IPS-18c (cell line): Measurements from ENCODE around the gene PLA2G4E.

Experiments
- H3K4me3 ChIP-seq: 2 replicates; pipeline ENCODE4 v1.7.0; 2013; ENCODE audit warnings: low read depth, mild to moderate bottlenecking, low read length, moderate library complexity; ENCODE audit not compliant: insufficient read depth
- H3K9me3 ChIP-seq: one replicate; pipeline ENCODE4 v1.6.1; 2013; ENCODE audit warnings: mild to moderate bottlenecking, low read length, moderate library complexity; ENCODE audit not compliant: control insufficient read depth, insufficient read depth

Gene PLA2G4E

DNA sequence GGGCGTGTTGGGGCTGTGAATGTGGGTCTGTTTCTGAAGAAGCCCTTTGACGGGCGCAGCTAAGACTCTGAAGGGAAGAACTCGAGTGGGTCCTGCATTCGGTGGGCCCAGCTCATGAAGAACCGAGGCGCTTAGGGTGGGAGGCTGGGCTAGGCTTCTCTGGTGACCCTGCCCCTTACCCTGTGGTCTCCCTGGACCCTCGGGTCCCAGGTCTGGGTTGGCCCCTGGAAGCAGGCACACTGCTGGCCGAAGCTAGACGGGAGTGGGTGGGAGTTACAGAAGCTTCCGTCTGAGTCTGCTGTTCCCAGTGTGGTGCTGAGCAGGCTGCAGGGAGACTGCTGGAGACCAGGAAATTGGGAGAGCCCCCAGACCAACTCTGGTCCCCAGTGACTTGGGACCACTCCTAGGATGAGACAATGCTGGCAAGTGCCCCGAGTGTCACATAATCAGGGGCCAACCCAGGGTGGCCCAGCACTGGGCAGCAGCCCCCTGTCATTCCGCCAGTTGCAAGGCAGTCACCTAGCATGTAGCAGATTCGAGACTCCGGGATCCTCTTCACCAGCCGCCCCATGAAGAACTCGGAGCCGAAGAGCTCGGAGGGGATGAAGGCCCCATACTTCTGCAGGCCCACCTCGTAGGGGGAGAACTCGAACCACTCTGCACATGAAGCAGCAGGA lies 31.8 kb downstream of the PLA2G4E start:
- H3K4me3 ChIP-seq = no peak overlapping the region

DNA sequence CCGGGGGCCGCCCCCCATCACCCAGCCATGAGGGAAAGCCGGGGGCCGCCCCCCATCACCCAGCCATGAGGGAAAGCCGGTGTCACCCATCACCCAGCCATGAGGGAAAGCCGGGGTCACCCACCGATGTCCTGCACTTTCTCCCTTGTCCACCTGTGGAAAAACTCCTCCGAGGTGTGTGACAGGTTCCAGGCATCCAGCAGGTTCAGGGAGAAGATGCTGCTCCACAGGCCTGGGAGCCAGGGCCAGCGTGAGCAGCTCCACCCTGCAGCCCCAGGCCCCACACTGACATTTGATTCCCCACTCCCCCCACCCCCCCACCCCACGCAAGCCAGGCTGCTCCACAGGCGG lies 32.9 kb downstream of the PLA2G4E start:
- no peaks in the 10 kb centered on the region for H3K9me3 ChIP-seq
- H3K4me3 ChIP-seq = no peak overlapping the region

More for the DNA sequence above, 31.8 kb downstream of the PLA2G4E start:
- H3K9me3 ChIP-seq = no peaks in the 10 kb centered on the region

DNA sequence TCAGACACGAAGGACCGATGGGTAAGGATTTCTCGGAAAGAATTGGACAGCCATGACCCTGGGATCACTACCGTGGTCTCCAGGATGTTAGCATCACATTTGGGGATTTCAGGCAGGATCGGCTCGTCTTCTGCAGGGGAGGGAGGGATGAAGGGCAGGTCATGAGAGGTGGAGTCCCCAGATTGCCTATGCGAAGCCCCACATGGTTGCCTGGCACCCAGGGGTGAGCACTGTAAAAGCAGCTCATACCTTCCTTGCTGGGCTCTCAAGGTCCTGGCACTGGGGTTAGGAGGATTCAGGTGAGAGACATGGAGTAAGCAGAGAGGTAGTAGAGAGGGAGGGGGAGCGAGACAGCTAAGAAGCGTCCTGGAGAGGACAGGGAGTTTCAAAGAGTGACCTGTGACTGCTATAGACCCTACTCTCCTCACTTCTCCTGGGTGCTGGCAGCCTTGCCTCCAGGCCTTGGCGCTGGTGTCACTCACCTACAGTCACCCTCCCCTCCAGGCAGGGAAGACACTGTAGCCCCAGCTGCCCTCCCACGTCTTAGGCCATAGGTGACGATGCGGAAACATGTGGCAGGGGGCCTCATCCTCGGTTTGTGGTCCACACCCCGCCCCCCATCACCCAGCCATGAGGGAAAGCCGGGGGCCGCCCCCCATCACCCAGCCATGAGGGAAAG lies 33.5 kb downstream of the PLA2G4E start:
- Histone ChIP-seq H3K4me3 (no peak overlapping the region), H3K9me3 (no peaks in the 10 kb centered on the region)

DNA sequence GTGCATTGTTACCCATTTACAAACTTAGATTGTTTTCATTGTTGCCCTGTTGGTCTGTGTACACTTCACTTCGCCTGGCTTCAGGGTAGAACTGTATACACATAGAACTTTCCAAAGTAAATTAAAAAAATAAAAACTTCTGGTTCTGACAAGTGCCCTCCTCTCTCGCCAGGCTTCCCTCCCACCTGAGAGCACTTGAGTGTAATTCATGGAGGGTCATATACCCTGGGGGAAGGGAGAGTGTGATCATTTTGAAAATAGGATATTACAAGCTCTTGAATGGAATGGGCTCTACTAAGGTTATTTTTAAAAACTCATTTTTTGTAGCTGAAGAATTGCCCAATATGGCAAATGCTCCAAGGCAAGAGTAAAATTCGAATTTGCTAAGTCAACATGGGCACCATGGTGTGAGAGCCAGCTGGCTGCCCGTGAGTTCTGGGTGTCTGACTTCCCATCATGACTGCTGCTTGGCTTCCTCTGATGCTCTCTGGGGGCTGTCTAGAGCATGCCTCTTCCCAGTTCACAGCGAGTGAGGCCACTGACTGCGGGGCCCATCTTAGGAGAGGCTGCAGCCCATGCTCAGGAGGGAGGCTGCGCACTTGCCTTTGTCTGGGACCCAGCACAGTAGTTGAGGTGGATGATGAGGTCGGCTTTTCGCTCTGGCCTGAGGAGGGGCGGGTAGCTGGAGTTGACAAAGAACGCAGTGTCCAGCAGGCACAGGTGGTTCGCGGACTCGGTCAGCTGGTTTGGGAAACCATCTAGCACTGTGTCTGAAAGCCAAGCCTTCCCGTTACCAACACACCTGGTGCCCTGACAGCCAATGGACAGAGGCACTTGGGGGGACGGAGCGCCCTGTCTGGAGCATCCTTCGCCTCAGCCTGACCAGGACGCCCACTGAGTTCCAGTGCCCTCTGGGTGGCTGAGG lies 35.3 kb downstream of the PLA2G4E start:
- Histone ChIP-seq H3K9me3 (no peaks in the 10 kb centered on the region), H3K4me3 (no peak overlapping the region)

DNA sequence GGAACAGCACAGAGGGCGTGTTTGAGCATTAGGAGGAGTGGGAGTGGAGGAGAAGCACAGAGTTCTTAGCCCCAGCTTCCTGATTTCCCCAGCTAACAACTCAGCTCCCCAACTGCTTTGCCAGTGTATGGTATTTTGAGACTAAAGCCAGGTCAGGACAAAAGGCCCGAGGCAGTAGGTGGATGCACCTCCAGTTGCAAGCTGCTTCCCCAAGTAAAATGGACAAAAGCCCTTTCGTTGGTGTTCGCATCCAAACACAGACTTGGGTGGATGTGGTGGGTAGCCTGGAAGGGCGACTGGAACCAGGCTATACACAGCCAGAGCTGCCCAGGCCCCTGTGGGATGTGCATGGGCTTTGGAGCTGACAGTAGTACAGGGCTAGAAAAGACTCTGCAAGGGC lies 36.2 kb downstream of the PLA2G4E start:
- no peaks in the 10 kb centered on the region for H3K9me3 ChIP-seq
- no peak overlapping the region for H3K4me3 ChIP-seq

DNA sequence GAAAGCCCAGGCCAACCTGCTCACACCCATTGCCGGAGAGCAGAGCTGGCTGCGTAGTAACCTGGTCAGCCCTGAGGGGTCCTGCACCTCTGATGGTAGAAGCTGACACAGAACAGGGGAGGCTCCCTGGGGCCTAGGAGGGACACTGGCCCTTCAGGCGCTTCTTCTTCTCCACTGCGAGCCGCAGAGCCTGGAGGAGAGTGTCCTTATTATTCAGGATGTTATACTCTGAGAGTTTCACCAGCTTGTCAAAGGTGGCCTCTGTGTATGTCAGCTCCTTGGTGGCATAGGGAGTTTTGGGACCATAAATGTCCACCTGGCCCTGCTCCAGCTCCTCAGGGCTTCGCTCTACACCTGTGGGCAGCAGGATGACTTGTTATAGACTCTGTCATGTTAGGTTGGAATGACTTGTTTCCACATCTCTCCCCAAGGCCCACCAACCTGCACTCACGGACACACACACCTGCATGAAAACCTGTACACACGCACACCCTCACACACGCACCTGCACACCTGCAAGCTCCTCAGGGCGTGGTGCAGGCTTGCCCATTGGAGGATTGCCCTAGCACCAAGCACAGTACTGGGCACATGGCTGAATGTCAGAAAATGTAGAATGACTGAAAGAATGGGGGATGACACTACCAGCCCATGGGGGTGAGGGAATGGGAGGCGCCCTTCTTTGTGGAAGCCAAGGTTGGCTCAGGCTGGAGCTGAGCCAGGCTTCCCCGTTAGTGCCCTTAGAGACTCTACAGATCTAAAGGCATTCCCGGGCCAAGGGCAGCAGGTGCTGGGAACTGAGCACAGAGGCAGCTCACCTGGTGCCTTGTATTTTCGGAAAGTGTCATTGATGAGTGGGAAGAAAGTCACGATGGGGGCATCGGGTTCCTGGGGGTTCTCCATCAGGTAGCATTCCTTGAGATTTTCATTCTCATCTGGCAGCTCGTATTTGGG lies 36.9 kb downstream of the PLA2G4E start:
- H3K9me3 ChIP-seq = no peaks in the 10 kb centered on the region

DNA sequence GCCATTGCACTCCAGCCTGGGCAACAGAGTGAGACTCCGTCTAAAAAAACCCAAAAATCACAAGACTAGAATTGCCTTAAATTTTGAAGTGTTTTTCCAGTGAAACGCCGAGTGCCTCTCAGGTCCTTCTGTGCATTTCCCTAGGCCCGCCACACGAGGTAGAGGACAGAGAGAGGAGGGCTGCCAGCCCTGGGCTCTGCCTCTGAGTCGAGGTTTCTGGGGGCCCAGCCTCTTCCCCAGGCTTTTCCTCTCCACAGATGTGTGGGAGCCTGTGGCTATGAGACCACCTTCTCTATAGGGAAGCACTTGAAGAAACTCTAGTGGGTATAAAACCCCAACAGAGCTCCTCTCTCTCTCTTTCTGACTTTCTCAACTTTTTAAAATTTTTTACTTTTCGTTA lies 37.6 kb downstream of the PLA2G4E start:
- H3K9me3 ChIP-seq = no peaks in the 10 kb centered on the region

More for the DNA sequence above, 36.9 kb downstream of the PLA2G4E start:
- H3K4me3 ChIP-seq = no peak overlapping the region

DNA sequence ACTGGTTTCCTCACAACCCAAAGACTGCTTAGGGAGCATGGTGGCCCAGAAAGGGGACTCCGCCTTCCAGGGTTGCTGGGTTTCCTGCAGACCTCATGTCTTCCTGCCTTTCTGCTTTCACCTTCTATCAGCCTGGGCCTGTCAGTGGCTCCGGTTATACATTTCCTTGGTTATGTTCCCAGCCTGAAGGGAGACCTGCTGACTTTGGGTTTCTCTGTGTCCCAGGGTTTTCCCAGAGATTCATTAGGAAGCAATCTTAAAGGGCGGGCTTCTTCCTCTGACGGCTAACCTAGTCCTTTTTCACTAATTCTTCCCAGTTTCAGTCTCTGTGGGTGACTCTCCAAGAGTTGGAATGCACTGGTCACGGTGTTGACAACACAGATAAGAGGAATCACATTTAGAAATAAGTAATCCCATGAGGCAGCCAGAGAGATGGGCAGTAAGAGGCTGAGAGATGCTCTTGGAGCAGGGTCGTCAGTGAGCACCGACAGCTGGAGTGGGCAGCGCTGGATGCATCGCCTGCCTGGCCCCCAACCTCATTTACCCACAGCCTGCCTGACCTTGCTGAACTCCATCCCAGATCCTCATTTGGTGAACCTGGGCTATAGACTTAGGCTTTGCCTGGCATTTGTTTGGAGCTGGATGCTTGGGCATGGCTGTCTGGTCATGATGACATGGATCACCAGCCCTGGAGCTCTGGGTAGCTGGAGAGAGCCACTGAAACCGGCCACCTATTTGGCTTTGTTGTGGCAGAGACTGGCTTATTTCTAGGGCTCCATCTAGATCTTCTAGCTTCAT lies 38.5 kb downstream of the PLA2G4E start:
- Histone ChIP-seq H3K9me3 (no peaks in the 10 kb centered on the region), H3K4me3 (no peak overlapping the region)

More for the DNA sequence above, 37.6 kb downstream of the PLA2G4E start:
- no peak overlapping the region for H3K4me3 ChIP-seq

DNA sequence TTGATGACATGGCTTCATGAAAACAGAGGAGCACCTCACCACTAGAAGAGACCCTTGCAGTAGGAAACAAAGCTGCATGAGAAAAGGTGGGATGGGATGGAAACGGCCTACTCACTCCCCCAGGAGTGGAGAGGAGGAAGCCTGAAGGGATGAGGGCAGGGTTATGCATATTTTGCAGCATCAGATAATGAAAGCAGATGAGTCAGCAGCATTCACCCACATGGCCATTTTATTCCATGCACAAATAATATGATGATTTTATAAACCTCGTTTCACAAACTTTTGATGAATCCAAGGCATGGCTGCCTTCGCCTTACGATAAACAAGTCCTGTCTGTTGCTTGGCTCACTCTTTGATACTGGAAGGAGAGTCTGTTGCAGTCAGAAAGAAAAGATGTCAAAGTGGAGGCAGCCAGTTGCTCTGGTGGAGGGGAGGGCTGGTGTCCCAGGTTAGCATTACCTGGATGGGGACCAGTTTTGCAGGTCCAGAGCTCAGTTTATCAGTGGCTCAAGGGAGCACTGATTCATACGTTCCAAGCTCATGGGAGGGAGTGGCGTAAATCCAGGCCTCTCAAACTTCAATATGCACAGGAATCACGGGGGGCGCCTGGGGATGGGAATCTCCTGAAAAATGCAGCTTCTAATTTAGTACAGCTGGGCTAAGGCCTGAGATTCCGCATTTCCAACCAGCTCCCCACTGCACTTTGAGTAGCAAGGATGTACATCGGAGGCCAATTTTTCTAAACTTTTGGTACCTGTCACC lies 39.3 kb downstream of the PLA2G4E start:
- Histone ChIP-seq H3K9me3 (no peaks in the 10 kb centered on the region), H3K4me3 (no peak overlapping the region)

DNA sequence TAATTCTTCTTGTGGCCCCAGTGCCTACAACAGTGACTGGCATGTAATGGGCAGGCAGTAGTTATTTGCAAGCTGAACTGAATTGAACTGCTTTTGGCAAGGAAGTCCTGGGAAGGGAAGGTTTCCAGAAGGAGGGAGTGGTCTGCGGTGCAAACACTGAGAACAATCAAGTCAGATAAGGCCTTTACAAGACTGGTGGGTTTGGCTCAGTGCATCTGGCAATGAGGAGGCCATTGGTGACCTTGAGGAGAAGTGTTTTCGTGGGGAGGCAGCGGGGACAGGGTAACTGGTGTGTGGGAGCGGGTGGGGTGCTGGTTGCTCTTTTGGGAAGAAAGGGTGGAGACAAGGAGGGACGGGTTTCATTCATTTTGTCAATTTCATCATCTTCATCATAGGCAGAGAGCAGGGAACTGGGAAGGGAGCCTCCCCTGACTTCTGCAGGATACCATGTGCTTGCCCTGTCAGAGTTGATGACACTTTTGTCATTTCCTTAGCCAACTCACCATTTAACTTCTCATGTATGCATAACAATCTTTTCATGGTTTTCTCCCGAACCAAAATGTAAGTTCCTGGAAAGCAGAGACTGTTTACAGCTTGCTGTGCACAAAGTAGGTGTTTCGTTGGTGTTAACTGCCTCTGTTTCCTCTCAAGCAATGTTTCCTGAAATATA lies 40.1 kb downstream of the PLA2G4E start:
- H3K9me3 ChIP-seq = no peaks in the 10 kb centered on the region
- H3K4me3 ChIP-seq = no peak overlapping the region

DNA sequence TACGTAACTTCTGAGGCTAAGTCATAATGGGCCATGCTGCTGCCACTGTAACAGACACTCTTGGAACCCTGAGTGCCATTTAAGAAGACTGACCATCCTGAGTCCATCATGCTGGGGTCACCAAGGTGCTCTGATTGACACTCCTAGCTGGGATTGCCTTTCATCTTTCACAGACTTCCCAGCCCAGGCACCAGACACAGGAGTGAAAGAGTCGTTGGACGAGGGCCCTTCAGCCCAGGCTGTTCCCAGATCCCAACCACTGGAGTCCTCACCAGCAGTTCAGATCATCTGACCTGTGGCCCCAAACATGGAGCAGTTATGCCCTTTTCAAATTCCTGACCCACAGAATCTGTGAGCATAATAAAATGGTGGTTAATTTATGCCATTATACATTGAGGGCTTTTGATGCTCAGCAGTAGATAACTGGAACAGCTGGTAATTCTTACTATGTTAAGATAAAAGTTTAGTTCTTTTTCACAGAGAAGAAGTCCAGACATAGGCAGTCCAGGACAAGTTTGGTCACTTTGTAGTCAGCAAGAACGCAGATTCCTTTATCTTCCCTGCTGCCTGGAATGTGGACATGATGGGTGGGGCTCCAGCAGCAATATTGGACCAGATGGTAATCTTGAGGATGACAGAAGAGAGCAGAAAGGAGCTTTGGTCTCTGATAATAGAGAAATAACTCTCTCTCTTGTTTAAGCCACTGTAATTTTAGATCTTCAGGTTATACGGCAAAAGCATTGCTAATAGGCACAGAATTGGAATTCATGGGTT lies 41.2 kb downstream of the PLA2G4E start:
- Histone ChIP-seq H3K4me3 (no peak overlapping the region), H3K9me3 (no peaks in the 10 kb centered on the region)

DNA sequence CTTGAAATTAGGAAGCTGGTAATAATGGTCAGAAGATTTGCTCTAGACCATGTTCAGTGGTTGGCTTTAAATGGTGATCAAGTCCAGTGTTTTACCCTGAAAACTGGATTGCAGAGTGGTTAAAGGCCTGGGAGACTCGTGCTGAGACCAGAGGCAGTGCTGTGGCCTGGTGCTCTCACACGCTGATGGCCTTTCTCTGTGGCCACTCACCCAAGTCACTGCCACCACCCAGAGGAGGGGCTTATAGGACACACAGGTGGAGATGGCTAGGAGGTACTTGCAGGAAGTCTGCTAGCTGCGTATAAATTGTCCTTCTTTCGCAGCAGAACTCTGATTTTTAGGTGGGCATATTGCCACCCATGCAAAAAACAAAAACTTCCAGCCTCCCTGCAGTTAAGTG lies 42.3 kb downstream of the PLA2G4E start:
- Histone ChIP-seq H3K9me3 (no peaks in the 10 kb centered on the region), H3K4me3 (no peak overlapping the region)

DNA sequence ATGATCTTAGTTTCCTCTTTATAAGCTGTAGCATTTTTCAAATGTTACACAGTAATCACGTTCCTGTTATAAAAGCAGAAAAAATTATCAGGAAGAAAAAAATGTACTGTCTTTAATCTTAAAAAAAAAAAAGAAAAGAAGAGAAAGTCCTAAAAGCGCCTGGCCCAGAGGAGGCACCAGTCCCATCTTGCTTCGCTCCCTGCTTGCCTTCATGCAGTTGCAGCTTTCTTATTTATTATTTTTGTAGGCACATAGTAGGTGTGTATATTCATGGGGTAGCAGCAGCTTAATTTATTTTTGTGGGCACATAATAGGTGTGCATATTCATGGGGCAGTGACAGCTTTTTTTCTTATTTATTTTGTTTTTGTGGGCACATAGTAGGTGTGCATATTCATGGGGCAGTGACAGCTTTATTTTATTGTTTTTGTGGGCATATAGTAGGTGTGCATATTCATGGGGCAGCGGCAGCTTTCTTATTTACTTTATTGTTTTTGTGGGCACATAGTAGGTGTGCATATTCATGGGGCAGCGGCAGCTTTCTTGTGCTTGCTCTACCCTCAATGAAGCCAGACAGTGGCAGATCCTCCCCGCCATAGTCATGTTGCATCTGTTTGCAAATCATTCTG lies 43.0 kb downstream of the PLA2G4E start:
- H3K4me3 ChIP-seq = no peak overlapping the region
- no peaks in the 10 kb centered on the region for H3K9me3 ChIP-seq

DNA sequence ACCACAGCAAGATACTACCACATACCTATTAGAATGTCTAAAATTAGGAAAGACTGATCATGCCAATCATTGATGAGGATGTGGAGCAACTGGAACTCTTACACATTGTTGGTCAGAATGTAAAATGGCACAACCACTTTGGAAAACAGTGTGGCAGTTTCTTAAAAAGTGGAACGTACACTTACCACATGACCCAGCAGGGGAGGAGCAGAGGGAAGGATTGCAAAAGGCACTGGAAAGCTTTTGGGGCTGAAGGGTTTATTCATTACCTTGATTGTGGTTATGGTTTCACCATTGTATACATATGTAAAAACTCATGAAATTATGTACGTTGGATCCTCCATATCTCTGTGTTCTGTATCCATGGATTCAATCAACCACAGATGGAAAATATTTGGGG lies 45.2 kb downstream of the PLA2G4E start:
- Histone ChIP-seq H3K4me3 (no peak overlapping the region), H3K9me3 (no peaks in the 10 kb centered on the region)
